H9 (cell line): ENCODE data around the gene PTPRN2. TPM values are rescaled to one million over a fixed set of nuclear protein-coding genes. Genes with fewer than 3 reads are reported as not detected.

Experiments used
- DNase-seq: peaks from one replicate; pipeline ENCODE4 v3.0.0-alpha.2; 2017
- H2AFZ ChIP-seq: one replicate; pipeline ENCODE4 v1.6.1; 2013; ENCODE audit warnings: mild to moderate bottlenecking, low read length, control low read depth, moderate library complexity
- H2AK5ac ChIP-seq: 2 replicates; pipeline ENCODE4 v1.6.1; 2013; ENCODE audit warnings: low read length, control low read depth, mixed read lengths; ENCODE audit not compliant: insufficient read length
- H2BK120ac ChIP-seq: one replicate; pipeline ENCODE4 v1.6.1; 2013; ENCODE audit warnings: low read depth, mild to moderate bottlenecking, low read length, control low read depth, inconsistent platforms; ENCODE audit not compliant: poor library complexity, severe bottlenecking
- H2BK12ac ChIP-seq: 2 replicates; pipeline ENCODE4 v1.6.1; 2013; ENCODE audit warnings: low read length, control low read depth, mixed read lengths, low read depth; ENCODE audit not compliant: insufficient read length
- H2BK15ac ChIP-seq: 2 replicates; pipeline ENCODE4 v1.6.1; 2013; ENCODE audit warnings: low read depth, low read length, control low read depth
- H2BK20ac ChIP-seq: one replicate; pipeline ENCODE4 v1.6.1; 2013; ENCODE audit warnings: low read depth, mild to moderate bottlenecking, low read length, control low read depth, inconsistent platforms; ENCODE audit not compliant: poor library complexity, severe bottlenecking
- H2BK5ac ChIP-seq: 2 replicates; pipeline ENCODE4 v1.6.1; 2013; ENCODE audit warnings: low read length, control low read depth, mixed read lengths; ENCODE audit not compliant: insufficient read length
- H3K14ac ChIP-seq: 2 replicates; pipeline ENCODE4 v1.6.1; 2013; ENCODE audit warnings: low read length, control low read depth; ENCODE audit not compliant: insufficient read depth
- H3K18ac ChIP-seq: 2 replicates; pipeline ENCODE4 v1.6.1; 2013; ENCODE audit warnings: low read depth, mild to moderate bottlenecking, mixed read lengths, low read length, control low read depth; ENCODE audit not compliant: insufficient read length
- H3K23ac ChIP-seq: 2 replicates; pipeline ENCODE4 v1.6.1; 2013; ENCODE audit warnings: low read length, control low read depth, mixed read lengths, low read depth; ENCODE audit not compliant: insufficient read length
- H3K23me2 ChIP-seq: 2 replicates; pipeline ENCODE4 v1.6.1; 2013; ENCODE audit warnings: low read depth, mild to moderate bottlenecking, mixed read lengths, low read length, control low read depth; ENCODE audit not compliant: insufficient read length, poor library complexity, severe bottlenecking
- H3K27ac ChIP-seq: 2 replicates; pipeline ENCODE4 v1.5.1; 2013; ENCODE audit warnings: low read length, control low read depth, mixed read lengths, low read depth; ENCODE audit not compliant: insufficient read length
- H3K27me3 ChIP-seq: 2 replicates; pipeline ENCODE4 v1.6.1; 2013; ENCODE audit warnings: low read length, control low read depth, inconsistent platforms; ENCODE audit not compliant: insufficient read depth
- H3K4ac ChIP-seq: 2 replicates; pipeline ENCODE4 v1.6.1; 2013; ENCODE audit warnings: low read depth, mild to moderate bottlenecking, control low read depth, inconsistent platforms, low read length, moderate library complexity
- H3K4me1 ChIP-seq: 2 replicates; pipeline ENCODE4 v1.6.1; 2013; ENCODE audit warnings: low read length, control low read depth, inconsistent platforms; ENCODE audit not compliant: insufficient read depth
- H3K4me2 ChIP-seq: 2 replicates; pipeline ENCODE4 v1.6.1; 2013; ENCODE audit warnings: low read length, control low read depth, mixed read lengths; ENCODE audit not compliant: insufficient read length, insufficient read depth
- H3K56ac ChIP-seq: 2 replicates; pipeline ENCODE4 v1.6.1; 2013; ENCODE audit warnings: low read depth, mild to moderate bottlenecking, mixed read lengths, low read length, control low read depth; ENCODE audit not compliant: insufficient read length
- H3K79me1 ChIP-seq: 2 replicates; pipeline ENCODE4 v1.6.1; 2013; ENCODE audit warnings: low read depth, mild to moderate bottlenecking, moderate library complexity, low read length, control low read depth, inconsistent platforms; ENCODE audit not compliant: insufficient read depth, poor library complexity, severe bottlenecking
- H3K79me2 ChIP-seq: 2 replicates; pipeline ENCODE4 v1.6.1; 2013; ENCODE audit warnings: low read length, control low read depth, inconsistent platforms; ENCODE audit not compliant: insufficient read depth
- H3K9ac ChIP-seq: 2 replicates; pipeline ENCODE4 v1.6.1; 2013; ENCODE audit warnings: low read length, control low read depth, mixed read lengths; ENCODE audit not compliant: insufficient read length; ENCODE audit errors: extremely low read depth
- H3K9me3 ChIP-seq: one replicate; pipeline ENCODE4 v1.6.1; 2013; ENCODE audit warnings: low read depth, low read length, inconsistent platforms; ENCODE audit not compliant: control insufficient read depth
- H3T11ph ChIP-seq: one replicate; pipeline ENCODE4 v1.6.1; 2013; ENCODE audit warnings: mild to moderate bottlenecking, low read length, control low read depth, inconsistent platforms
- H4K20me1 ChIP-seq: one replicate; pipeline ENCODE4 v1.6.1; 2013; ENCODE audit not compliant: control insufficient read depth, insufficient read length, insufficient read depth
- H4K5ac ChIP-seq: 2 replicates; pipeline ENCODE4 v1.6.1; 2013; ENCODE audit warnings: low read depth, mild to moderate bottlenecking, mixed read lengths, low read length, control low read depth; ENCODE audit not compliant: insufficient read length
- H4K8ac ChIP-seq: replicated peaks from 2 replicates; pipeline ENCODE4 v1.6.1; 2013; ENCODE audit warnings: low read length, control low read depth, mixed read lengths, low read depth; ENCODE audit not compliant: insufficient read length
- H4K91ac ChIP-seq: 2 replicates; pipeline ENCODE4 v1.6.1; 2013; ENCODE audit warnings: low read depth, mild to moderate bottlenecking, moderate library complexity, mixed read lengths, low read length, control low read depth; ENCODE audit not compliant: insufficient read length
- H3K27ac Mint-ChIP-seq, 3 experiments: 2 replicates in 2 of 3; 3 replicates in 1 of 3; pipeline ENCODE4 v1.8.0; 2020 to 2021; ENCODE audit warnings: mixed read lengths in 3 of 3, mild to moderate bottlenecking in 1 of 3, moderate library complexity in 1 of 3
- H3K27me3 Mint-ChIP-seq: 2 replicates; pipeline ENCODE4 v1.8.0; 2021; ENCODE audit warnings: low read depth, mild to moderate bottlenecking, moderate library complexity, mixed read lengths
- H3K36me3 Mint-ChIP-seq, 3 experiments: 2 replicates in 2 of 3; 3 replicates in 1 of 3; pipeline ENCODE4 v1.8.0; 2020 to 2021; ENCODE audit warnings: low read depth in 3 of 3, mixed read lengths in 3 of 3; ENCODE audit not compliant: insufficient read depth in 1 of 3
- H3K4me1 Mint-ChIP-seq, 2 experiments: 2 replicates each; pipeline ENCODE4 v1.8.0; 2020; ENCODE audit warnings: mixed read lengths in 2 of 2
- H3K4me3 Mint-ChIP-seq, 2 experiments: 2 replicates in 1 of 2; 3 replicates in 1 of 2; pipeline ENCODE4 v1.8.0; 2020 to 2021; ENCODE audit warnings: mild to moderate bottlenecking in 2 of 2, mixed read lengths in 2 of 2, moderate library complexity in 1 of 2
- H3K9me3 Mint-ChIP-seq, 2 experiments: 2 replicates in 1 of 2; 3 replicates in 1 of 2; pipeline ENCODE4 v1.8.0; 2020; ENCODE audit warnings: mild to moderate bottlenecking in 2 of 2, mixed read lengths in 2 of 2, moderate library complexity in 1 of 2
- CTCF ChIP-seq: fragments of 200-600 bp; sonication (generic); conservative IDR thresholded peaks from 3 replicates; pipeline ENCODE4 v1.8.0; 2021; ENCODE audit warnings: antibody characterized with exemption, mild to moderate bottlenecking
- WGBS: extraction: QIAGEN DNeasy Blood & Tissue Kit; methylation state at CpG from one replicate; pipeline ENCODE4 v1.1.7; 2013; ENCODE audit warnings: missing lambda C conversion rate, low lambda C conversion rate, mixed read lengths; ENCODE audit not compliant: insufficient read length; ENCODE audit errors: extremely low coverage; 5-methylcytosine and 5-hydroxymethylcytosine counted together
- total RNA-seq: library from RNA; stranded (reverse); gene quantifications from 2 replicates; pipeline ENCODE4 v1.2.1, GENCODE V29; 2021

The PTPRN2 gene
- total RNA-seq, 1 experiment from 2014 or later = 5.2 TPM

- Histone ChIP-seq H3K9me3 (peaks cover 5% of the 10 kb centered on the region), H3K56ac (no peak overlapping the region), H3K79me1 (no peaks in the 10 kb centered on the region), H4K20me1 (no peaks in the 10 kb centered on the region), H3K4ac (no peak overlapping the region), H4K8ac (no peak overlapping the region), H2BK5ac (no peak overlapping the region), H3K27me3 (no peaks in the 10 kb centered on the region), H2BK120ac (no peak overlapping the region), H4K5ac (no peak overlapping the region), H4K91ac (no peak overlapping the region), H3K9ac (no peak overlapping the region), H2BK12ac (no peak overlapping the region), H3K23me2 (no peaks in the 10 kb centered on the region), H3K18ac (no peak overlapping the region), H2BK20ac (no peak overlapping the region), H3T11ph (no peak overlapping the region), H3K14ac (no peak overlapping the region), H3K4me1 (no peaks in the 10 kb centered on the region; the same call in 1 of the 2 replicates), H3K23ac (no peak overlapping the region), H3K4me2 (no peak overlapping the region), H2BK15ac (no peak overlapping the region), H2AFZ (no peak overlapping the region), H3K27ac (no peak overlapping the region), H2AK5ac (no peak overlapping the region), H3K79me2 (no peaks in the 10 kb centered on the region)
- peaks cover 10 to 13% of the 10 kb centered on the region in 2 experiments for H3K9me3 Mint-ChIP-seq
- H3K27ac Mint-ChIP-seq = no peak overlapping the region
- H3K4me1 Mint-ChIP-seq = peaks cover 2 to 7% of the 10 kb centered on the region in 2 experiments; a peak in 3 of 4 replicates
- peaks cover 3 to 12% (median 3%) of the 10 kb centered on the region in 3 experiments; a peak in 6 of 7 replicates for H3K36me3 Mint-ChIP-seq
- no CpG with 5 or more reads among the region's 12 CpGs for WGBS
- no peak overlapping the region; a peak in 1 of 5 replicates for H3K4me3 Mint-ChIP-seq
- H3K27me3 Mint-ChIP-seq = peaks cover 29% of the 10 kb centered on the region
- DNase-seq = no peak
- no peak for TF ChIP-seq CTCF
These were observed 712.8 kb downstream of the PTPRN2 start for GRCh38 chr7:157874870-157875229.
